ENCODE results near the gene TAX1BP3.

The TAX1BP3 gene

DNA sequence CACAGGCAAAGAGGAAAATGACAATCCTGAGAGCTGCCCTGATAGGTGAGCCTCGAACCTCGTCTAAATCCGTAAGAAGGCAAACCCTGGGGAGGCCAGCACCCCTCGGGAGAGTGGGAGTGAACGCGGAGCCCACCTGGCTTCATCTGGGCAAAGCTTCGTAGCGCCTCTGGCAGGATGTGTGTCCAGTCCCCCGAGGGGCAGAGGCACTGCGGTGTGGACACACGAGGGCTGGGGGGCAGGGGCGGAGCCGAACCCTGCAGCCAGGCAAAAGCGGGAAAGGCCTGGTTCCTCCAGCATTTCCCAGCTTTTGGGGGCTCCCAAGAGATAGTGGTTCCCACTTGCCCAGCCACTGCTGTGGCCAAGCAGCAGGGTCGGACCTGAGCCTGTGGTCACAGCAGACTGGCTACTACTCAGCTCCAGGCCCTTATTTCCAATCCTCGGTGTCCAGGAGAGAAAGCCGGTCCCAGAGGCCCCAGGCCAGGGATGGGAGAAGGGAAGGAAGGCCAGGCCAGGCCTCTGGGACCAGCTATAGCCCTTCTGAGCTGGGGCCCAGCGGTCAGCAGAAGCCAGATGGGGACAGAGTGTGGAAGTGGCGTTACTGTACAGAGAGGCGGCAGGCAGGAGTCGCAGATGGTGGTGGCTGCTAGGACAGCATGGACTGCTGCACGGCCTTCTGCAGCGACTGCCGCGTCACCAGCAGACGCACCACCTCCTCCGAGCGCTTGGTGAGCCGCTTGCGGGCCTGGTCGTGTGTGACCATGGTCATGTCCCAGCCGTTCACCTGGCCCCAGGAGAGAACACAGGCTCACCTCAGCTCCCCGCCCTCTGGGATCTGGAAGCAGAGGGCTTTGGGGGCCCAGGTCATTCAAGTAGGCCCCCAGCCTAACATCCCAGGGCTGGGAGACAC is 5.0 kb downstream of the TAX1BP3 start:
- H3K4me3 ChIP-seq (ENCODE audit: low read length), result no peak overlapping the region
- DNase-seq (ENCODE audit: low read depth, low spot score), result no peak

- H3K4me3 ChIP-seq (ENCODE audit: low read length), result no peak overlapping the region
- DNase-seq (ENCODE audit: low read depth, low spot score), result no peak
Observed at GRCh38 chr17:3660311-3660891, 8.0 kb downstream of the TAX1BP3 start.

DNA sequence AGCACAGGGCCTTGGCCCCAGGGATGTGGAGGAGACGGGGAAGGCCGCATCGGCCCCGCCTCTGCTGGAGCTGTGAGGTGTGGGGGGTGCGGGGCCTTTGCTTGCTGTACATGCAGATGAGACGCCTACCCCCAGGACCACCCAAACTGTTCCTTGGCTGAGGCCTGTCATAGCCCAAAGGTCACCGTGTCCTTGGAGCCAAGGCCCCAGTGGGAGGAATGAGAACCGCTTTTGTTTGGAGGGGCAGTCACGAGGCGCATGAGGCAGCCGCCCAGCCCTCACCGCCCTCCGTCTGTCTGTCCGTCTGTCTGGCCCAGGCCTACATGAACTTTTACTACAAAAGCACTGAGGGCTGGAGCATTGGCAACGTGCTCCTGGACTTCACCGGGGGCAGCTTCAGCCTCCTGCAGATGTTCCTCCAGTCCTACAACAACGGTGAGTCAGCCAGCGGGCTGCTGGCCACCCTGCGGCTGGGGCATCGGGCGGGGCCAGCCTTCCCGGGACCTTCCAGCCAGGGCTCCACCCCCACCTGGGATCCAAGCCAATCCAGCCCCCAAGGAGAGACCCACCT is 8.8 kb downstream of the TAX1BP3 start:
- no peak overlapping the region for H3K4me3 ChIP-seq (ENCODE audit: low read length)
- DNase-seq (ENCODE audit: low read depth, low spot score), result no peak

DNA sequence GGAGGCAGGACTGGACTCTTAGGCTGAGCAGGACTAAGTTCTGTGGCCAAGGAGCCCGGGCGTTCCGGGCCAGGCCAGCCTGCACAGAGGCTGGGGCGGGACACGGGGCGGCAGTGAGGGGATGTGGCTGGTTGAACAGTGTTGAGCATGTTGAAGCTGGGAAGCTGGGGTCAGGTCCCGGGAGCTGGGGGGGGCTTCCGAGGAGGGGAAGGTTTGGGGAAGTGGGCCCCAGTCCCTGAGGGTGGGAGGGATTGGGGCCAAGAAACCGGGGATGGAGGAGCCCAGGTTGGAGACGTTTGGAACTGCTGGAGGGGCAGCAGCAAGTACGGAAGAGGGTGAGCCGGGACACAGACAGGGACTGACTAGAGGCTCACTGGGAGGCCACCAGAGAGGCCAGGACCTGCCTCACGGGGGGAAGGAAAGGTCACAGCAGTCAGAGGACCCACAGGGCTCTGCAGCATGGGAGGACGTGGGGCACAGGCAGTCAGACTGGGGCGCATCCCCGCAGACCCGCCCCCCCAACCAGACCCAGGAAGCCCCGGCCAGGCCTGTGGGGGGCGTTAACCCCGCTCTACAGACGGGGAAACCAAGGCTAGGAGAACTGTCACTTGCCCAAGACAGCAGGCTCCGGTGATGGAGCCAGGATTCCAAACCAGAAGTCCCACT is 9.5 kb downstream of the TAX1BP3 start:
- DNase-seq (ENCODE audit: low read depth, low spot score), result no peak
- no peak overlapping the region for H3K4me3 ChIP-seq (ENCODE audit: low read length)

- no peak overlapping the region for H3K4me3 ChIP-seq (ENCODE audit: low read length)
- DNase-seq (ENCODE audit: low read depth, low spot score), result no peak
Observed at GRCh38 chr17:3657874-3658783, 10.2 kb downstream of the TAX1BP3 start.

DNA sequence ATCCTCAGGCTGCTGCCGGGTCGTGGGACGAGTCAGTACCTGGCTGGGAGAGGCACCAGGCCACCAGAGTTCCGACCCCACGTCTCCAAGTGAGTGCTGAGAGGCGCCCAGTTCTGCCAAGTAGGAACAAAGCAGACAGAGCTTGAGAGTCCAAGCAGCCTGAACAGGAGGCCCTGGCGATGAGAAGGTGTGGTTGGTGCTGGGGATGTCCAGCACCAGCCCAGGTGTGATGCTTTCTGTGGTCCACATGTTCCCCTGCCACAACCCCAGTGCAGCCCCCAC is 10.8 kb downstream of the TAX1BP3 start:
- no peak for DNase-seq (ENCODE audit: low read depth, low spot score)
- no peak overlapping the region for H3K4me3 ChIP-seq (ENCODE audit: low read length)

DNA sequence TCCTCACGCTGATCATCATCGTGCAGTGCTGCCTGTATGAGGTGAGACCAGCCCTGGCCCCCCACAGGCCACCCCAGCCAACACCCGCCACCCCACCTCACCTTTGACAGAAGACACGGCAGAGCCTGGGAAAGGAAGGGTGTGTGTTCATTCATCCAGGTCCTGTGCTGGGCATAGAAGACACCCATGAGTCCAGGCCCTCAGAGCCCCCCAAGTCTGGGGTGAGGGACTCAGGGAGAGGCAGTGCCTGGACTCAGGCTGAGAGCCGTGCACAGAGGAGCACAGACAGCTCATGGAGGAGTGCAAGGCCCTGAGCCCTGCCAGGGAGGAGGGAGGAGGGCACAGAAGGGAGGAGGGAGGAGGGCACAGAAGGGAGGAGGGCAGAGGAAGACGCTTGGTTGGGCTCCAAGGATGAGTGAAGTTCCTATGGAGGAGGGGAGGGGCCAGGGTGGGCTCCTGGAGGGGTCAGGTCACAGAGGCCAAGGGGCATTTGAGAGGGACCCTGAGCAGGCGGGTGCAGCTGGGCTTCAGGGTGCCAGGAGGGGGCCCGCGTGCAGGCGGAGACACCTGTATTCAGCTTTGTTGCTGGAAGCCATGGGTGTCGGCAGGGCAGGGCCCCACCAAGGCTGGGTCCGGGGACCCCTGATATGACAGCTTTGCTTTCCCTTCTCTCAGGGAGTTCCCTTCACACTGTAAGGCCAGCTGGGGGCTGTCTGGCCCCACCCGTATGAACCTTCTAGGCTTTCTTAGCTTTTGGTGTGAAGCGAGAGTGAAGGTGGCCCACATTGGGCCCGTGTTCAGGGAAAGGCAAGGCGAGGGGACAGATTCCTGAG is 11.4 kb downstream of the TAX1BP3 start:
- no peak overlapping the region for H3K4me3 ChIP-seq (ENCODE audit: low read length)
- DNase-seq (ENCODE audit: low read depth, low spot score), result no peak

DNA sequence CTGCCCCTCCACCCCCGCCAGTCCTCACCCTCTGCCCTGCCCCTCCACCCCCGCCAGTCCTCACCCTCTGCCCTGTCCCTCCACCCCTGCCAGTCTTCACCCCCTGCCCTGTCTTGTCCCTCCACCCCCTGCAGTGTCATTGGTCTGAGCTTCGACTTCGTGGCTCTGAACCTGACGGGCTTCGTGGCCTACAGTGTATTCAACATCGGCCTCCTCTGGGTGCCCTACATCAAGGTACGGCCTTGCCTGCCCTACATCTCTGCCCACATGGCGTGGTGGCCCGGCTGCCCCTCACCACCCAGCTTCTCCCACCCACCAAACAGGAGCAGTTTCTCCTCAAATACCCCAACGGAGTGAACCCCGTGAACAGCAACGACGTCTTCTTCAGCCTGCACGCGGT is 12.0 kb downstream of the TAX1BP3 start:
- no peak overlapping the region for H3K4me3 ChIP-seq (ENCODE audit: low read length)
- DNase-seq (ENCODE audit: low read depth, low spot score), result no peak

DNA sequence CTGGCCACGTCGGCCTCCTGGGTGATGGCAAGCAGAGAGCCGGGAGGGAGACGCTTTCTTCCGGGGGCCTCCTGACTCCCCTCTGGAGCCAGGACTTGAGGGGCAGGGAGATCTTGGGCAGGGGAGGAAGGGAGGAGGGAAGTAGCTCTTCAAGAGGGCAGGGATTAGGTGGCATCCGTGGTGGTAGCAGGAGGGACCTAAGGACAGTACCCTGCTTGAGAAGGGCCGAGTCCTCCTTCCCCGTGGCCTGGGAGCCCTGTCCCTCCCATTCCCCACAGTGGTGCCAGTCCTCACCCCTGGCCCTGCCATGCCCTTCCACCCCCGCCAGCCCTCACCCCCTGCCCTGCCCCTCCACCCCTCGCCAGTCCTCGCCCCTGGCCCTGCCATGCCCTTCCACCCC is 12.6 kb downstream of the TAX1BP3 start:
- DNase-seq (ENCODE audit: low read depth, low spot score), result no peak

DNA sequence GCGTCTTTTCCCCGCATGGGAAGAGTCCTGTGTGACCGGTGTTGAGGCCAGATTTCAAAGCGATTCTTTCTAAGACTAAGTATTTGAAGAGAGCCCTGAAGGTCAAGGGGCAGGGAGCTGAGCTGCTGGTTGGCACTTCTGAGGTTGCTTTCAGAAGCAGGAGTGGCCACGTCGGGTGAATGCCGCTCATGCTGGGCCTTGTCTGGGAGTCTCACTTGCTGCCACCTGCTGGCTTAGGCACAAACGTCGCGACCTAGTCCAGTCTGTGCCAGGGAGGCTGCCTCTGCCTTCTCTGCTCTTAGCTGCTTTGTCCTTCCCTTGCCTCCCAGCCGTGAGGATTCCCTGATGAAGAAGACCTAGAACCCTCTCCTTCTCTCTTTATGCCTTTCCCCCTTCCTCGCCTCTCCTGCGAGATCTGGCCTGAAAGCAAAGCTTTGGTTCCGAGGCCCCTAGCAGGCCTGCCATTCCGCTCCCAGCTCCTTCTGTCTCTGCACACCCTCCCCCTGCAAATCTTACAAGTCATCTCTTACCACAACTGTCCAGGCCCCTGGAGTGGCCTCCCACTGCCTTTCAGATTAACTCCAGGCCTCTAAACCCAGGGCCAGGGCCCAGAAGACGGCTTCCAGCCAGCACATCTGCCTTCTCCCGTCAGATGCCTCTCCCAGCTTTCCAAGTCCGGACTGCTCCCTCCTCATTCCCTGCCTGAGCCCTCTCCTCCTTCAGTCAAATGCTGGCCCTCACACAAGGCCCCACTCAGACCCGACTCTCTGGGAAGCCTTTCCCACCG is 20.4 kb downstream of the TAX1BP3 start:
- H3K4me3 ChIP-seq (ENCODE audit: low read length), result no peak overlapping the region
- peak; percentile 29 for DNase-seq (ENCODE audit: low read depth, low spot score)

More for the DNA sequence above, 12.6 kb downstream of the TAX1BP3 start:
- H3K4me3 ChIP-seq (ENCODE audit: low read length), result no peak overlapping the region

DNA sequence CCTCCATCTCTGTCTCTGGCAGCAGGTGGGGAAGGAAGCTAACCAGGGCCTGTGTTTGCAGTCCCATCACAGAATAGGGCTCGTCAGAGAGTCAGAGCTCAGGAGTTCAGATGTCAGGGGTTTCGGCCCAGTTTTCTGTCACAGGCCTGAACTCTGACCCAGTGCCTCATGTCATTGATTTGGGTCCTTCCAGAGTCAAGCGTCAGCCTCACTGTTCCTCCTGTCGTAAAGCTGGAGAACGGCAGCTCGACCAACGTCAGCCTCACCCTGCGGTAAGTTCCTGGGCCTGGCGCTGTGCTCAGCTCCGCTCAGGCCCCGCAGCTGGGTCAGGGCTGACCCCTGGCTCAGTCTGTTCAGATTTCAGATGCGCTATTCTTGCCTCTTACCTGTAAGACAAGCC is 21.1 kb downstream of the TAX1BP3 start:
- no peak overlapping the region for H3K4me3 ChIP-seq (ENCODE audit: low read length)
- no peak for DNase-seq (ENCODE audit: low read depth, low spot score)

- no peak overlapping the region for H3K4me3 ChIP-seq (ENCODE audit: low read length)
- DNase-seq (ENCODE audit: low read depth, low spot score), result no peak
Observed at GRCh38 chr17:3645310-3645709, 23.1 kb downstream of the TAX1BP3 start.

- no peak for DNase-seq (ENCODE audit: low read depth, low spot score)
- H3K4me3 ChIP-seq (ENCODE audit: low read length), result no peak overlapping the region
Observed at GRCh38 chr17:3643889-3644349, 24.5 kb downstream of the TAX1BP3 start.

- DNase-seq (ENCODE audit: low read depth, low spot score), result no peak
- H3K4me3 ChIP-seq (ENCODE audit: low read length), result no peak overlapping the region
Observed at GRCh38 chr17:3641717-3642486, 26.5 kb downstream of the TAX1BP3 start.

- no peak overlapping the region for H3K4me3 ChIP-seq (ENCODE audit: low read length)
- DNase-seq (ENCODE audit: low read depth, low spot score), result no peak
Observed at GRCh38 chr17:3641014-3641413, 27.4 kb downstream of the TAX1BP3 start.

DNA sequence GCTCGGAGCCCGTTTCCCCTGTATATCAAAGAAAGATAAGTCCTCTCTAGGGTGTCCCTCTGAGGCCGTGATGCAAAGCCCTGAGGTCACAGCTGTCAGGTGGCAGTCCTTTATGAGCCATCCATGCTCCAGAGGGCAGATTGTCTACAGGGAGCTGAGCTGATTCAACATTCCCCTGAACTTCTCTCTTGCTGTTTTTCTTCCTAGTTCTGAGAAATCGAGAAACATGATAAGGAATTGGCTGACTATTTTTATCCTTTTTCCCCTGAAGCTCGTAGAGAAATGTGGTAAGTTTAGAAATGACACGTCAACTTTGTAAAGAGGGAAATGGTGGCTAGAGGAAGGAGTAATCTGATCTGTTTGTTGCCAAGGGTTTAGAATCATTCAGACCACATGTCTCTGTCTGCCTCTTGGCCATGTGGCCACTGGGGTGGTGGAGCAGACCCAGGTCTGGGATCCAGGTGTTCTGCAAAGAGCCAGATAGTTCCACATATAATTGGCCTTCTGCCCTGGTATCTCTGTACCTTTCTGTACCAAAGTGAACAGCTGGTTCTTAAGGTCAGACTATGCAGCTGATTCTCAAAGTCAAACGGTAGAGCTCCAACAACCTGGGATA is 28.3 kb downstream of the TAX1BP3 start:
- H3K4me3 ChIP-seq (ENCODE audit: low read length), result no peak overlapping the region
- no peak for DNase-seq (ENCODE audit: low read depth, low spot score)

Measured in Jurkat, Clone E6-1 (cell line).